HepG2 (cell line): Measurements from ENCODE around the gene CNGA3. TPM values are rescaled to one million over a fixed set of nuclear protein-coding genes. Genes with fewer than 3 reads are reported as not detected.

Source experiments
- ATAC-seq: fragments of 200-7000 bp; cut with Tn5 transposase; 3 replicates; pipeline ENCODE4 v1.9.1; 2020; ENCODE audit warnings: mild to moderate bottlenecking, moderate library complexity
- BruUV-seq: library from RNA; stranded (reverse); fragments of 400-500 nt; replicated peaks from 2 replicates; lab custom pipeline; 2021; lab: Mats Ljungman, UMichigan
- CTCF ChIA-PET: fragments of 300-600 bp; formaldehyde crosslinking; extraction: SDS; loops from one replicate; lab custom pipeline; 2021; ENCODE audit warnings: low total read pairs, inconsistent platforms, low intra/inter-chr PET ratio; lab: Yijun Ruan, JAX
- POLR2A ChIA-PET: fragments of 350-600 bp; sonication (Branson Sonifier 250); formaldehyde crosslinking; loops from one replicate; lab custom pipeline; 2020; ENCODE audit warnings: antibody characterized with exemption, inconsistent platforms; lab: Yijun Ruan, JAX
- DNase-seq: peaks from one replicate; pipeline ENCODE4 v3.0.0-alpha.2; 2015; ENCODE audit warnings: low spot score
- FAIRE-seq: peaks from 3 replicates; lab custom pipeline; 2011; peaks lifted over from hg19 to GRCh38; lab: Jason Lieb, UNC
- H2AFZ ChIP-seq: one replicate; pipeline ENCODE4 v1.6.1; 2011; ENCODE audit warnings: low read length, inconsistent platforms
- H3K27ac ChIP-seq: fragments of 300-600 bp; 3 replicates; pipeline ENCODE4 v1.8.0; 2011; ENCODE audit warnings: mixed run types, mild to moderate bottlenecking, mixed read lengths, low read length, inconsistent platforms; ENCODE audit not compliant: insufficient read depth; ENCODE audit errors: extremely low read length
- H3K27me3 ChIP-seq, 2 experiments: fragments of 200-600 bp in 1 of 2; 2 replicates in 1 of 2; 3 replicates in 1 of 2; pipeline versions ENCODE4 v1.6.0 to v1.8.0; 2011; ENCODE audit warnings: low read length in 2 of 2, mild to moderate bottlenecking in 2 of 2, moderate library complexity in 2 of 2, inconsistent platforms in 1 of 2; ENCODE audit not compliant: insufficient read depth in 2 of 2, control insufficient read depth in 1 of 2
- H3K36me3 ChIP-seq, 2 experiments: fragments of 200-600 bp in 1 of 2; replicated peaks in 1 of 2; 2 replicates in 1 of 2; 3 replicates in 1 of 2; pipeline versions ENCODE4 v1.5.1 to v1.8.0; 2011; ENCODE audit warnings: low read length in 2 of 2, inconsistent platforms in 1 of 2; ENCODE audit not compliant: insufficient read depth in 2 of 2, control insufficient read depth in 1 of 2
- H3K4me1 ChIP-seq: 2 replicates; pipeline ENCODE4 v1.5.1; 2012; ENCODE audit warnings: low read length, inconsistent platforms; ENCODE audit not compliant: insufficient read depth
- H3K4me2 ChIP-seq: 2 replicates; pipeline ENCODE4 v1.6.0; 2011; ENCODE audit warnings: low read depth, low read length, inconsistent platforms
- H3K4me3 ChIP-seq, 3 experiments: fragments of 200-600 bp in 1 of 3; sonication (generic), shearing (Covaris generic) in 1 of 3; replicated peaks in 1 of 3; 2 replicates each; pipeline ENCODE4 v1.5.1; 2011 to 2016; ENCODE audit warnings: low read length in 3 of 3, inconsistent platforms in 2 of 3, low read depth in 2 of 3, mild to moderate bottlenecking in 2 of 3, control low read depth in 1 of 3, mixed read lengths in 1 of 3; ENCODE audit not compliant: insufficient read depth in 1 of 3
- H3K79me2 ChIP-seq: one replicate; pipeline ENCODE4 v1.6.1; 2011; ENCODE audit warnings: low read length, inconsistent platforms; ENCODE audit not compliant: insufficient read depth
- H3K9ac ChIP-seq: 2 replicates; pipeline ENCODE4 v1.6.0; 2011; ENCODE audit warnings: mild to moderate bottlenecking, low read depth, low read length, inconsistent platforms; ENCODE audit not compliant: insufficient read depth
- H3K9me3 ChIP-seq: 2 replicates; pipeline ENCODE4 v1.5.1; 2012; ENCODE audit warnings: mild to moderate bottlenecking, low read length
- H4K20me1 ChIP-seq: 2 replicates; pipeline ENCODE4 v1.6.0; 2011; ENCODE audit warnings: inconsistent platforms, mild to moderate bottlenecking, low read length, moderate library complexity; ENCODE audit not compliant: insufficient read depth
- AHR ChIP-seq: IDR thresholded peaks from 2 replicates; pipeline ENCODE4 v1.6.1; 2018; ENCODE audit warnings: missing genetic modification reagents, missing compliant biosample characterization
- HCFC1 ChIP-seq: fragments of 150-350 bp; IDR thresholded peaks from 2 replicates; pipeline ENCODE4 v1.6.1; 2014; ENCODE audit warnings: low read depth, low read length
- HDAC1 ChIP-seq: sonication (generic); formaldehyde crosslinking; IDR thresholded peaks from 2 replicates; pipeline ENCODE4 v1.5.1; 2020; ENCODE audit warnings: mild to moderate bottlenecking, missing genetic modification reagents
- KAT2B ChIP-seq: fragments of 150-350 bp; IDR thresholded peaks from 2 replicates; pipeline ENCODE4 v1.6.1; 2014; ENCODE audit warnings: low read depth, low read length, borderline replicate concordance
- PRMT3 ChIP-seq: sonication (generic); formaldehyde crosslinking; IDR thresholded peaks from 2 replicates; pipeline ENCODE4 v1.8.1; 2022; ENCODE audit warnings: low read depth, mild to moderate bottlenecking, moderate library complexity, missing genetic modification reagents, borderline replicate concordance
- SAP130 ChIP-seq: IDR thresholded peaks from 2 replicates; pipeline ENCODE4 v1.6.1; 2016; ENCODE audit warnings: low read depth
- SATB2 ChIP-seq: sonication (generic); formaldehyde crosslinking; IDR thresholded peaks from 2 replicates; pipeline ENCODE4 v1.5.0; 2020; ENCODE audit warnings: missing genetic modification reagents
- TSC22D2 ChIP-seq: sonication (generic); formaldehyde crosslinking; IDR thresholded peaks from 2 replicates; pipeline ENCODE4 v1.5.1; 2020; ENCODE audit warnings: missing genetic modification reagents, mild to moderate bottlenecking, borderline replicate concordance
- ZBTB20 ChIP-seq: sonication (generic); formaldehyde crosslinking; IDR thresholded peaks from 2 replicates; pipeline ENCODE4 v1.8.1; 2023; ENCODE audit warnings: missing genetic modification reagents, low read depth, mild to moderate bottlenecking, borderline replicate concordance
- ZFP36L2 ChIP-seq: sonication (generic); formaldehyde crosslinking; IDR thresholded peaks from 2 replicates; pipeline ENCODE4 v1.4.0; 2020; ENCODE audit warnings: missing genetic modification reagents
- ZGPAT ChIP-seq: IDR thresholded peaks from 2 replicates; pipeline ENCODE4 v1.6.1; 2016; ENCODE audit warnings: mild to moderate bottlenecking
- ZNF235 ChIP-seq: sonication (generic); formaldehyde crosslinking; IDR thresholded peaks from 2 replicates; pipeline ENCODE4 v1.8.1; 2023; ENCODE audit warnings: mild to moderate bottlenecking, missing genetic modification reagents, borderline replicate concordance
- ZNF329 ChIP-seq: sonication (generic); formaldehyde crosslinking; IDR thresholded peaks from 2 replicates; pipeline ENCODE4 v1.9.0; 2021; ENCODE audit warnings: low read depth, mild to moderate bottlenecking, missing genetic modification reagents
- ZNF768 ChIP-seq: sonication (generic); formaldehyde crosslinking; IDR thresholded peaks from 2 replicates; pipeline ENCODE4 v1.4.0; 2020; ENCODE audit warnings: missing genetic modification reagents
- WGBS: methylation state at CpG from one replicate; pipeline ENCODE4 v1.1.6; 2017; ENCODE audit warnings: low lambda C conversion rate; 5-methylcytosine and 5-hydroxymethylcytosine counted together
- in situ Hi-C: cut with HindIII; loops from 2 replicates; pipeline ENCODE4 v1.10.0; 2017; ENCODE audit warnings: low pct_unique_long_range_greater_than_20kb; ENCODE audit not compliant: extremely low pct_ligation_motif_present
- intact Hi-C: fragments of 100-400 bp; cut with micrococcal nuclease; formaldehyde crosslinking; loops from one replicate; pipeline ENCODE4 v1.10.0; 2022; ENCODE audit not compliant: unreplicated experiment
- polyA plus RNA-seq, 8 experiments: library from polyadenylated mRNA; depleted of rRNA in 3 of 8; stranded (reverse) in 7 of 8; unstranded in 1 of 8; fragments of >200 nt; fragmentation: Illumina TruSeq in 4 of 8; extraction: Trizol in 4 of 8; gene quantifications; 2 replicates each; pipeline versions ENCODE4 v1.2.1 to v1.2.3, GENCODE V29; 2011 to 2016; ENCODE audit warnings: low read depth in 4 of 8, missing spikeins in 1 of 8, mixed read lengths in 1 of 8; ENCODE audit not compliant: insufficient read depth in 1 of 8
- total RNA-seq, 5 experiments: library from RNA; depleted of rRNA; stranded (reverse); fragments of >200 nt; fragmentation: Illumina TruSeq; extraction: Trizol; gene quantifications; 2 replicates each; pipeline ENCODE4 v1.2.3, GENCODE V29; 2016; ENCODE audit warnings: low read depth in 1 of 5
- TF ChIP-seq, protein P1 (sequence below): sonication (generic); formaldehyde crosslinking; IDR thresholded peaks from 2 replicates; pipeline ENCODE4 v1.8.0; 2022; ENCODE audit warnings: mild to moderate bottlenecking, missing genetic modification reagents, borderline replicate concordance
- TF ChIP-seq, protein P2 (sequence below): sonication (generic); formaldehyde crosslinking; IDR thresholded peaks from 2 replicates; pipeline ENCODE4 v1.4.0; 2020; ENCODE audit warnings: missing genetic modification reagents

CNGA3 gene
- total and polyA plus RNA-seq, 2 of the 13 experiments (the other 11 are each of a cell fraction or from before 2014, with no cell fraction given) = not detected

DNA sequence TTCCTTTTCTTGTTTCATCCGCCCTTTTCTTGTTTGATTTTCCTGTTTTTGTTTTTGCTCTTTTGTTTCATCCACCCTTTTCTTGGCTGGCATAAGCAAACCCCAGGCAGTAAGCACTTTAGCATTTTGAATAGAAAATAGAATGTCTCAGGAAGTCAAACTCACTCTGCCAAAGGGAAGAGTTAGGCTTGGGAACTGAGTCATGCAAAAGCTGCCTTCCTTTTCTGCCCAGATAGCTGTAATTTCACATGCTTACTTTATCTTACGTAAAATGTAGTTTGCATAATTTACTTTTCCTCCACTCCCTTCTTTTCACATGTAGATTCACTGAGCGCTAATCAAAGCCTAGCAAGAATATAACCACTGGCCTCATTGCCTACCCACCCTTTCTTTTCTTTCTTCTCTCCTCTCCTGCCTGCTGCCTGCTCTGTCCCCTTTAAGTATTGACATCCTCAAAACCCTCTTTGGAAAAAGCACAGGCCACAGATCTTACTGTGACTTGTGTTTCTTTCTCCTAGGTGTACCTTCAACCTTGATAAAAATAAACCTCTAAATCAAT, 48.4 kb downstream of the CNGA3 start (continued):
- TF ChIP-seq, protein P1, sequence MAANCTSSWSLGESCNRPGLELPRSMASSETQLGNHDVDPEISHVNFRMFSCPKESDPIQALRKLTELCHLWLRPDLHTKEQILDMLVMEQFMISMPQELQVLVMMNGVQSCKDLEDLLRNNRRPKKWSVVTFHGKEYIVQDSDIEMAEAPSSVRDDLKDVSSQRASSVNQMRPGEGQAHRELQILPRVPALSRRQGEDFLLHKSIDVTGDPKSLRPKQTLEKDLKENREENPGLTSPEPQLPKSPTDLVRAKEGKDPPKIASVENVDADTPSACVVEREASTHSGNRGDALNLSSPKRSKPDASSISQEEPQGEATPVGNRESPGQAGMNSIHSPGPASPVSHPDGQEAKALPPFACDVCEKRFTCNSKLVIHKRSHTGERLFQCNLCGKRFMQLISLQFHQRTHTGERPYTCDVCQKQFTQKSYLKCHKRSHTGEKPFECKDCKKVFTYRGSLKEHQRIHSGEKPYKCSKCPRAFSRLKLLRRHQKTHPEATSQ (CRISPR knock-in tag) = no peak
- TF ChIP-seq ZNF235 (CRISPR knock-in tag) (no peak), KAT2B (no peak), AHR (CRISPR knock-in tag) (no peak)
- TF ChIP-seq, protein P2, sequence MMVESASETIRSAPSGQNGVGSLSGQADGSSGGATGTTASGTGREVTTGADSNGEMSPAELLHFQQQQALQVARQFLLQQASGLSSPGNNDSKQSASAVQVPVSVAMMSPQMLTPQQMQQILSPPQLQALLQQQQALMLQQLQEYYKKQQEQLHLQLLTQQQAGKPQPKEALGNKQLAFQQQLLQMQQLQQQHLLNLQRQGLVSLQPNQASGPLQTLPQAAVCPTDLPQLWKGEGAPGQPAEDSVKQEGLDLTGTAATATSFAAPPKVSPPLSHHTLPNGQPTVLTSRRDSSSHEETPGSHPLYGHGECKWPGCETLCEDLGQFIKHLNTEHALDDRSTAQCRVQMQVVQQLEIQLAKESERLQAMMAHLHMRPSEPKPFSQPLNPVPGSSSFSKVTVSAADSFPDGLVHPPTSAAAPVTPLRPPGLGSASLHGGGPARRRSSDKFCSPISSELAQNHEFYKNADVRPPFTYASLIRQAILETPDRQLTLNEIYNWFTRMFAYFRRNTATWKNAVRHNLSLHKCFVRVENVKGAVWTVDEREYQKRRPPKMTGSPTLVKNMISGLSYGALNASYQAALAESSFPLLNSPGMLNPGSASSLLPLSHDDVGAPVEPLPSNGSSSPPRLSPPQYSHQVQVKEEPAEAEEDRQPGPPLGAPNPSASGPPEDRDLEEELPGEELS (CRISPR knock-in tag) = no peak
- TF ChIP-seq, all 625 proteins: peak for 0

DNA sequence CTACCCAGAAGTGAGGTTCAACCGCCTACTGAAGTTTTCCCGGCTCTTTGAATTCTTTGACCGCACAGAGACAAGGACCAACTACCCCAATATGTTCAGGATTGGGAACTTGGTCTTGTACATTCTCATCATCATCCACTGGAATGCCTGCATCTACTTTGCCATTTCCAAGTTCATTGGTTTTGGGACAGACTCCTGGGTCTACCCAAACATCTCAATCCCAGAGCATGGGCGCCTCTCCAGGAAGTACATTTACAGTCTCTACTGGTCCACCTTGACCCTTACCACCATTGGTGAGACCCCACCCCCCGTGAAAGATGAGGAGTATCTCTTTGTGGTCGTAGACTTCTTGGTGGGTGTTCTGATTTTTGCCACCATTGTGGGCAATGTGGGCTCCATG, 49.7 kb downstream of the CNGA3 start:
- Histone ChIP-seq H3K27ac (no peak overlapping the region), H3K4me3 (no peak overlapping the region), H3K79me2 (no peaks in the 10 kb centered on the region), H3K4me1 (no peaks in the 10 kb centered on the region), H2AFZ (no peak overlapping the region), H3K27me3 (peaks cover 0 to 36% of the 10 kb centered on the region in 2 experiments; a peak in 3 of 5 replicates), H3K4me2 (no peak overlapping the region), H3K9ac (no peak overlapping the region), H3K36me3 (no peaks in the 10 kb centered on the region)
- CTCF ChIA-PET = no interaction called here
- DNase-seq = no peak
- POLR2A ChIA-PET = no interaction called here
- no peak for ATAC-seq
- in situ Hi-C loops = no loop called here
- 14% methylated on average over 6 of the region's 6 CpGs for WGBS
- TF ChIP-seq TSC22D2 (CRISPR knock-in tag) (no peak), SATB2 (CRISPR knock-in tag) (no peak), PRMT3 (CRISPR knock-in tag) (no peak), SAP130 (CRISPR knock-in tag) (no peak), ZFP36L2 (CRISPR knock-in tag) (no peak), ZGPAT (no peak), ZNF768 (CRISPR knock-in tag) (no peak), HCFC1 (no peak), HDAC1 (no peak), ZNF329 (CRISPR knock-in tag) (no peak), ZBTB20 (CRISPR knock-in tag) (no peak)
- TF ChIP-seq, all 625 proteins: peak for 0
- BruUV-seq = no TSS peak
- intact Hi-C loops = no loop called here
- Histone ChIP-seq H4K20me1 (no peaks in the 10 kb centered on the region), H3K9me3 (no peaks in the 10 kb centered on the region)
- no peak for FAIRE-seq
